WI38 (cell line): ENCODE data around the gene AREL1.

Experiments
- H3K4me3 ChIP-seq: 2 replicates; pipeline ENCODE4 v1.5.1; 2011; ENCODE audit warnings: low read depth, mild to moderate bottlenecking, control low read depth, low read length
- CTCF ChIP-seq: IDR thresholded peaks from 2 replicates; pipeline ENCODE4 v1.5.1; 2012; ENCODE audit warnings: low read depth, mild to moderate bottlenecking, control low read depth, low read length

AREL1 gene

GRCh38 chr14:74670726-74671411 lies 42.0 kb downstream of the AREL1 start:
- TF ChIP-seq CTCF: no peak
- H3K4me3 ChIP-seq: no peak overlapping the region

- no peak for TF ChIP-seq CTCF
- no peak overlapping the region for H3K4me3 ChIP-seq
Measured at GRCh38 chr14:74669846-74670245, 43.0 kb downstream of the AREL1 start.

- TF ChIP-seq CTCF: no peak
- no peak overlapping the region for H3K4me3 ChIP-seq
Measured at GRCh38 chr14:74669256-74669655, 43.6 kb downstream of the AREL1 start.

- no peak overlapping the region for H3K4me3 ChIP-seq
- no peak for TF ChIP-seq CTCF
Measured at GRCh38 chr14:74667758-74668157, 45.1 kb downstream of the AREL1 start.

GRCh38 chr14:74664717-74665116 lies 48.2 kb downstream of the AREL1 start:
- H3K4me3 ChIP-seq: no peak overlapping the region
- no peak for TF ChIP-seq CTCF

- no peak overlapping the region for H3K4me3 ChIP-seq
- no peak for TF ChIP-seq CTCF
Measured at GRCh38 chr14:74663884-74664283, 49.0 kb downstream of the AREL1 start.

GRCh38 chr14:74661726-74662450 lies 51.0 kb downstream of the AREL1 start:
- no peak for TF ChIP-seq CTCF
- H3K4me3 ChIP-seq: no peak overlapping the region
